GM10248 (cell line): ENCODE results near the gene BCS1L.

ENCODE experiments used
- CTCF ChIA-PET: fragments of 300-600 bp; sonication (Branson Sonifier 250); formaldehyde crosslinking; extraction: SDS; loops from one replicate; lab custom pipeline; 2021; ENCODE audit warnings: antibody characterized with exemption; lab: Yijun Ruan, JAX
- POLR2A ChIA-PET: fragments of 350-650 bp; sonication (Branson Sonifier 250); formaldehyde crosslinking; extraction: SDS; loops from one replicate; lab custom pipeline; 2020; ENCODE audit warnings: antibody characterized with exemption; lab: Yijun Ruan, JAX
- DNase-seq: peaks from one replicate; pipeline ENCODE4 v3.0.0; 2012; ENCODE audit errors: extremely low spot score
- CTCF ChIP-seq: IDR thresholded peaks from 2 replicates; pipeline ENCODE4 v1.5.1; 2012; ENCODE audit warnings: mild to moderate bottlenecking, low read depth; ENCODE audit errors: extremely low read depth, missing control alignments, control extremely low read depth

Gene BCS1L

GRCh38 chr2:218642121-218642656 lies 17.3 kb upstream of the BCS1L start:
- ChIA-PET CTCF (interaction anchor here (1.4 to 3.3 kb wide), 2 partner anchors 205 to 206 kb away, joined by 3 to 7 read pairs; no protein-coding TSS in a partner anchor), POLR2A (interaction anchor here (0.6 kb wide), 1 partner anchor 172 kb away, joined by 5 read pairs; no protein-coding TSS in a partner anchor)
- DNase-seq, result no peak
- no peak for TF ChIP-seq CTCF

- POLR2A ChIA-PET, result no interaction called here
- no peak for DNase-seq
- CTCF ChIA-PET, result interaction anchor here (1.4 to 3.3 kb wide), 2 partner anchors 205 kb away, joined by 3 to 7 read pairs; no protein-coding TSS in a partner anchor
- no peak for TF ChIP-seq CTCF
Measured at GRCh38 chr2:218642786-218643185, 16.7 kb upstream of the BCS1L start.

GRCh38 chr2:218643751-218644310 lies 15.7 kb upstream of the BCS1L start:
- ChIA-PET CTCF (interaction anchor here (0.9 kb wide), 1 partner anchor 15 kb away, joined by 4 read pairs; the partner anchor contains the start of genes BCS1L and ZNF142), POLR2A (no interaction called here)
- TF ChIP-seq CTCF, result no peak
- no peak for DNase-seq

- no peak for DNase-seq
- ChIA-PET CTCF (interaction anchor here (8.0 kb wide), 1 partner anchor 15 kb away, joined by 70 read pairs; the partner anchor contains the start of genes BCS1L and ZNF142), POLR2A (no interaction called here)
- TF ChIP-seq CTCF, result no peak
Measured at GRCh38 chr2:218644721-218645120, 14.8 kb upstream of the BCS1L start.

GRCh38 chr2:218645126-218645525 lies 14.4 kb upstream of the BCS1L start:
- CTCF ChIA-PET, result interaction anchor here (1.9 to 8.0 kb wide), 4 partner anchors 14 to 207 kb away, joined by 5 to 70 read pairs (median 20); partner anchors contain the start of genes BCS1L and ZNF142
- POLR2A ChIA-PET, result no interaction called here
- no peak for TF ChIP-seq CTCF
- DNase-seq, result no peak

GRCh38 chr2:218648088-218648786 lies 11.2 kb upstream of the BCS1L start:
- DNase-seq, result peak; percentile 69
- ChIA-PET CTCF (interaction anchor here (0.9 to 8.0 kb wide), 22 partner anchors 8 to 376 kb away, joined by 3 to 70 read pairs (median 4); partner anchors contain the start of genes BCS1L, PLCD4 and ZNF142), POLR2A (interaction anchor here (1.1 kb wide), 1 partner anchor 12 kb away, joined by 3 read pairs; no protein-coding TSS in a partner anchor)
- peak; percentile 79 for TF ChIP-seq CTCF
